ENCODE data around the gene PER1. TPM values are rescaled to one million over a fixed set of nuclear protein-coding genes. Genes with fewer than 3 reads are reported as not detected.

Gene PER1
- total and polyA plus RNA-seq, 2 of the 8 experiments (the other 6 are each of a cell fraction or from before 2014, with no cell fraction given), result 9.6 to 38.0 TPM

DNA sequence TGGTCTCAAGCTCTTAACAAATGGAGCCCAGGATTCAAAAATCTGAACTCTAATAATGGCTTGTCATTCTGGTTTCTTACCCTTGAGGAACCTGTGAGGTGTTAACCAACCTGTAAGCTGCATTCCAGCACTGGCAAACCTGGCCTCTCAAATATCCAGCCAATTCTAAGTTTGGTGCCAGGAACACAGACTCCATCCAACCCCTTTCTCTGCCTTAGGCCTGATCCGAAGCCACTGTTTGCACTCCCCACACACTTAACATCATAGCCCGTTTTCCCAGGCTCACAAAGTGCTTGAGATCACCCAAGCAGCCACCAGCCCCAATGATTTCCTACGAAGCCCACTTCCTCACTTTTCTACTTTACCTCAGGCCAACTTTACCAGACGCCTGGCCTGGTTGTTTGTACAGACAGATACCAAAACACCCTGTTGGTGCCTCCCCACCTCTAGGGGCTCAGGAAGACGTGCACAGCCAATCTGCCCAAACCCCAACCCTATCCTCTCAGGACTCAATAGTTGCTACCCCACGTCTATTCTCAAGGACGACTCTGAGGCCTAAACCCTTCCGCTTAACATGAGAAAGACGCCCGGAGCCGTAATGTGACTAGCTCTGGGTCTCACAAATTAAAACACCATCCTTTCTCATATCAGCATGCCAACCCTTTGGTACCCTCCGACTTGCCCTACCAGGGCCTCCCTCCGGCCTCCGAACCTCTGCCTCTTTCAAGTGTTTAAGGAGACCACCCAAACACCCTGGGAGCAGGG is 3.2 kb upstream of the PER1 start:
- no peak overlapping the region for H4K91ac ChIP-seq (replicated peaks; ENCODE audit: insufficient read length, low read length)
- peaks cover 0 to under 1% of the 10 kb centered on the region in 2 experiments; a peak in 1 of 4 replicates for H3K79me2 ChIP-seq (ENCODE audit: control insufficient read depth in 1 of 2, insufficient read depth in 2 of 2, low read length in 2 of 2)
- peaks cover 0 to 7% of the 10 kb centered on the region in 2 experiments for H4K20me1 ChIP-seq (replicated peaks in 1 of 2; ENCODE audit: control insufficient read depth in 1 of 2, insufficient read depth in 2 of 2, low read length in 2 of 2)
- no peaks in the 10 kb centered on the region for H3K27me3 ChIP-seq (replicated peaks in 1 of 4; ENCODE audit: control insufficient read depth in 3 of 4, extremely low read depth in 1 of 4, insufficient read depth in 3 of 4, low read length in 3 of 4)
- no peak overlapping the region for H2BK120ac ChIP-seq (replicated peaks; ENCODE audit: low read depth, low read length)
- peaks cover 21% of the 10 kb centered on the region for H3K23me2 ChIP-seq (ENCODE audit: low read depth, low read length)
- H3K4me3 ChIP-seq (ENCODE audit: extremely low read depth in 1 of 4, insufficient read depth in 2 of 4, low read depth in 3 of 4, low read length in 4 of 4), result peak overlapping the region; percentile 76 to 93 (median 85)
- H3K36me3 ChIP-seq (ENCODE audit: control insufficient read depth in 2 of 4, insufficient read depth in 4 of 4, low read length in 3 of 4), result 0 out of 8 replicates have a peak, but pooled peaks cover 0 to 3% (median 1%) of the 10 kb centered on the region in 4 experiments
- H2BK5ac ChIP-seq (ENCODE audit: low read depth, low read length), result peak overlapping the region; percentile 94; the same call in 1 of the 2 replicates
- peak overlapping the region; percentile 96 to 100 for H3K4me2 ChIP-seq (ENCODE audit: insufficient read depth in 1 of 2, low read depth in 2 of 2, low read length in 2 of 2)
- WGBS, 2 experiments (ENCODE audit: extremely low coverage in 1 of 2, insufficient coverage in 1 of 2, insufficient read length in 1 of 2, insufficient replicate concordance in 2 of 2, low coverage in 1 of 2, low lambda C conversion rate in 2 of 2, missing lambda C conversion rate in 1 of 2), result 48% methylated on average over 14 of the region's 14 CpGs; no CpG with 5 or more reads in 1 of the 2 experiments
- no peak for TF ChIP-seq CREB1 (IDR thresholded peaks at IDR 0.05)
- TF ChIP-seq POLR2A (IDR thresholded peaks at IDR 0.05; ENCODE audit: control extremely low read depth in 1 of 2, low read depth in 2 of 2, low read length in 2 of 2), result peak in 1 of 2 experiments; percentile 28; a peak in 1 of 3 replicates
- TF ChIP-seq HDAC6 (IDR thresholded peaks at IDR 0.05; ENCODE audit: low read depth, low read length), result no peak
- no peak overlapping the region for H3K14ac ChIP-seq (ENCODE audit: insufficient read length)
- DNase-seq (ENCODE audit: low read depth in 1 of 2, low spot score in 2 of 2) (no peak), FAIRE-seq (no peak)
- peak overlapping the region; percentile 91; the same call in 1 of the 2 replicates for H2BK12ac ChIP-seq (ENCODE audit: low read depth, low read length)
- H3K27ac ChIP-seq (ENCODE audit: low read depth, low read length), result peak overlapping the region; percentile 89; the same call in 1 of the 2 replicates
- H3K4ac ChIP-seq (replicated peaks; ENCODE audit: insufficient read length, low read depth, low read length), result no peak overlapping the region
- H2BK20ac ChIP-seq (ENCODE audit: low read length), result no peak overlapping the region
- H2AK5ac ChIP-seq (ENCODE audit: low read depth, low read length), result peak overlapping the region; percentile 93; the same call in 1 of the 2 replicates
- no peak overlapping the region for H4K5ac ChIP-seq (ENCODE audit: insufficient read length, low read depth, low read length)
- H3K79me1 ChIP-seq (ENCODE audit: low read depth, low read length), result peaks cover 6% of the 10 kb centered on the region; the same call in 1 of the 2 replicates
- no peak overlapping the region for H3K56ac ChIP-seq (replicated peaks; ENCODE audit: insufficient read length, low read depth, low read length)
- H2BK15ac ChIP-seq (ENCODE audit: low read length), result no peak overlapping the region
- peak overlapping the region; percentile 96; the same call in 1 of the 2 replicates for H4K8ac ChIP-seq (ENCODE audit: extremely low read depth, insufficient read depth, low read length)
- H2AFZ ChIP-seq (ENCODE audit: low read length), result no peak overlapping the region
- CTCF ChIA-PET (ENCODE audit: partially characterized antibody), result interaction anchor here (1.2 to 10.3 kb wide), 4 partner anchors 12 to 76 kb away, joined by 3 to 133 read pairs (median 29); partner anchors contain the start of gene ALOXE3
- POLR2A ChIA-PET (ENCODE audit: partially characterized antibody), result interaction anchor here (1.0 to 15.7 kb wide), 12 partner anchors 8 to 468 kb away, joined by 3 to 289 read pairs (median 8); partner anchors contain the start of genes ALOXE3, AURKB, CTC1 and HES7
- H3K23ac ChIP-seq (ENCODE audit: insufficient read length), result no peak overlapping the region
- H3K9ac ChIP-seq (replicated peaks in 1 of 4; ENCODE audit: extremely low read depth in 1 of 4, low read depth in 3 of 4, low read length in 3 of 4), result peak overlapping the region; percentile 14 to 98 (median 88); a peak in 6 of 7 replicates
- peaks cover 12 to 33% (median 19%) of the 10 kb centered on the region in 4 experiments for H3K4me1 ChIP-seq (replicated peaks in 1 of 4; ENCODE audit: control insufficient read depth in 3 of 4, insufficient read depth in 4 of 4, low read length in 3 of 4)
- H3K9me3 ChIP-seq (ENCODE audit: insufficient read depth in 2 of 2, low read depth in 1 of 2, low read length in 1 of 2), result no peaks in the 10 kb centered on the region
- no peak overlapping the region for H3K18ac ChIP-seq (ENCODE audit: extremely low read depth, low read length)

Measured in H1 (cell line).